Measurements from ENCODE around the gene RPL37.

GRCh38 chr5:40776658-40776977 lies 58.4 kb downstream of the RPL37 start:
- TF ChIP-seq, protein P1, sequence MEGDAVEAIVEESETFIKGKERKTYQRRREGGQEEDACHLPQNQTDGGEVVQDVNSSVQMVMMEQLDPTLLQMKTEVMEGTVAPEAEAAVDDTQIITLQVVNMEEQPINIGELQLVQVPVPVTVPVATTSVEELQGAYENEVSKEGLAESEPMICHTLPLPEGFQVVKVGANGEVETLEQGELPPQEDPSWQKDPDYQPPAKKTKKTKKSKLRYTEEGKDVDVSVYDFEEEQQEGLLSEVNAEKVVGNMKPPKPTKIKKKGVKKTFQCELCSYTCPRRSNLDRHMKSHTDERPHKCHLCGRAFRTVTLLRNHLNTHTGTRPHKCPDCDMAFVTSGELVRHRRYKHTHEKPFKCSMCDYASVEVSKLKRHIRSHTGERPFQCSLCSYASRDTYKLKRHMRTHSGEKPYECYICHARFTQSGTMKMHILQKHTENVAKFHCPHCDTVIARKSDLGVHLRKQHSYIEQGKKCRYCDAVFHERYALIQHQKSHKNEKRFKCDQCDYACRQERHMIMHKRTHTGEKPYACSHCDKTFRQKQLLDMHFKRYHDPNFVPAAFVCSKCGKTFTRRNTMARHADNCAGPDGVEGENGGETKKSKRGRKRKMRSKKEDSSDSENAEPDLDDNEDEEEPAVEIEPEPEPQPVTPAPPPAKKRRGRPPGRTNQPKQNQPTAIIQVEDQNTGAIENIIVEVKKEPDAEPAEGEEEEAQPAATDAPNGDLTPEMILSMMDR (IDR thresholded peaks at IDR 0.05 in 4 of 5, conservative IDR thresholded peaks at IDR 0.05 in 1 of 5) = no peak
- no peak for TF ChIP-seq POLR2A (IDR thresholded peaks at IDR 0.05)

Data from gastrocnemius medialis (tissue), 4 donors.